ENCODE results near the gene MTMR11. TPM values are rescaled to one million over a fixed set of nuclear protein-coding genes. Genes with fewer than 3 reads are reported as not detected.

The MTMR11 gene
- total RNA-seq, 1 donor from 2014 or later, result 16.9 TPM

GRCh38 chr1:149914545-149914944 lies 22.1 kb downstream of the MTMR11 start:
- TF ChIP-seq POLR2AphosphoS5 (IDR thresholded peaks at IDR 0.05; ENCODE audit: insufficient read depth in 1 of 2, low read depth in 1 of 2) (no peak), CTCF (IDR thresholded peaks at IDR 0.05) (no peak), POLR2A (IDR thresholded peaks at IDR 0.05) (no peak)

DNA sequence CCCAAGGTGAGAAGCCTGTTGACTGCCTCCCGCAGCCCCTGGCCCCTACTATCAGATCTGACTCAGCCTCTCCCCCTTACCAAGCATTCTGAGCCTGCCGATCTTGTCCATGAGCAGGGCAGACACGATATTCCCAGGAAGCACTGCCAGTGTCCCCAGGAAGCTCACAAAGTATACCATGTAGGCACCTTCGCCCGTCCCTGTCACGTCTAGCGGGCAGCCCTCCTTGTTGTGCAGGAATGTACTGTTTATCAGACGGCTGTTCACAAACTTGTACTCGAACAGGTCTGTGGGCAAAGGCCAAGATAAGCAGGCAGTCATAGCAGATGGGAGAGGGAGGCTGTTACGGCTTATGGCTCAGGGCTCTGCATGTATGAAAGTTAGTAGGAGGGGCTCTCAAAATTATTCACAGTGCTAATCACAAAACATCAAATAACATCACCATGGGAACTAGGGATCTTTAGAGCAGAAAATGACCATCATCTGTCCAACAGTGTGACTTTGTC lies 30.1 kb downstream of the MTMR11 start:
- Histone ChIP-seq H3K4me3 (no peak overlapping the region), H3K4me1 (no peaks in the 10 kb centered on the region), H3K27me3 (no peaks in the 10 kb centered on the region), H3K9me3 (no peaks in the 10 kb centered on the region), H3K36me3 (no peaks in the 10 kb centered on the region), H3K27ac (no peak overlapping the region)
- no peak for DNase-seq (ENCODE audit: extremely low spot score in 2 of 2)
- intact Hi-C loops (cut with DNase I), result no loop called here
- TF ChIP-seq CTCF (IDR thresholded peaks at IDR 0.05), result no peak
- TF ChIP-seq POLR2A (IDR thresholded peaks at IDR 0.05), result no peak
- no peak for TF ChIP-seq POLR2AphosphoS5 (IDR thresholded peaks at IDR 0.05; ENCODE audit: insufficient read depth in 1 of 2, low read depth in 1 of 2)

More at GRCh38 chr1:149914545-149914944, 22.1 kb downstream of the MTMR11 start:
- no peaks in the 10 kb centered on the region for H3K9me3 ChIP-seq
- intact Hi-C loops (cut with DNase I), result no loop called here
- H3K4me1 ChIP-seq, result peaks cover 27% of the 10 kb centered on the region
- no peak for DNase-seq (ENCODE audit: extremely low spot score in 2 of 2)
- no peaks in the 10 kb centered on the region for H3K36me3 ChIP-seq
- no peak overlapping the region for H3K27ac ChIP-seq
- no peaks in the 10 kb centered on the region for H3K27me3 ChIP-seq
- H3K4me3 ChIP-seq, result no peak overlapping the region

DNA sequence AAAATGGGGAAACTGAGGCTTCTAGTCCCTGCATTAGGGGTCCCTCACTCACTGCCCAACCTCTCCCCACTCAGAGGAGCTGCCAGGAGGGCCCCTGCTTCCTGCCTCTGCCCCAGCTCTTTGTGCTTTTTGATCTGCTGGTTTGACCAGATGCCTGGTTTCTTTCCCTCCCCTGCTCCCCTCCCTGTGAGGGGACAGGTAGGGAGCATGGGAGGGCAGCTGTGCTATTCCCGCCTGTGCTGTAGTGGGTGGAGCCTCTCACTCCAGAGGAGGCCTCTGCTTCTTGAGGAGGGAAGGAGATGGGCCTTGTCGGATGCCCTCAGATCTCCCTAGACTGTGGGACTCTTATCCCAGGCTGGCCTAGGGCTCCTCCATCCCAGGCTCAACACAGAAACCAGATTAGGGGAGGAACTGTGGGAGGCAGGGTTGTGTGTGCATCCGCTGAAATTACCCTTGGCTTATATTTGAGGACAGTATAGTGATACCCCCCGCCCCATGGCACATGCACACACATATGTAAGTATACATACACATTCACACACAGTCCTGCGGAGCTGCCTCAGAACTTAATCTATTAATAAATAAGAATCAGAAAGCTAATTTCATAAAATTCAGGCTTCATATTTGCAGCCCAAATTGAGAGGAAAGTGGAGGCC lies 32.7 kb downstream of the MTMR11 start:
- intact Hi-C loops (cut with DNase I), result no loop called here
- no peak for TF ChIP-seq POLR2A (IDR thresholded peaks at IDR 0.05)
- TF ChIP-seq CTCF (IDR thresholded peaks at IDR 0.05), result no peak
- TF ChIP-seq POLR2AphosphoS5 (IDR thresholded peaks at IDR 0.05; ENCODE audit: insufficient read depth in 1 of 2, low read depth in 1 of 2), result no peak

GRCh38 chr1:149899460-149900284 lies 37.0 kb downstream of the MTMR11 start, which contains the start of gene BOLA1:
Gene BOLA1 (plus strand): TSS chr1:149899568. CDS start chr1:149900060, 492 bp downstream.
- Histone ChIP-seq H3K9me3 (no peaks in the 10 kb centered on the region), H3K27me3 (no peaks in the 10 kb centered on the region), H3K36me3 (no peaks in the 10 kb centered on the region), H3K4me1 (peaks cover 8% of the 10 kb centered on the region), H3K27ac (peak within 1 kb of the TSS; percentile 78), H3K4me3 (peak within 1 kb of the TSS; percentile 58 to 68)
- DNase-seq (ENCODE audit: extremely low spot score in 2 of 2), result peak in 1 of 2 donors; percentile 92
- intact Hi-C loops (cut with DNase I), result no loop called here
- TF ChIP-seq POLR2A (IDR thresholded peaks at IDR 0.05) (peak in 1 of 2 donors; percentile 89), CTCF (IDR thresholded peaks at IDR 0.05) (no peak), POLR2AphosphoS5 (IDR thresholded peaks at IDR 0.05; ENCODE audit: insufficient read depth in 1 of 2, low read depth in 1 of 2) (peak; percentile 98 to 99)

More for the DNA sequence above, 32.7 kb downstream of the MTMR11 start:
- Histone ChIP-seq H3K27ac (no peak overlapping the region), H3K9me3 (no peaks in the 10 kb centered on the region), H3K27me3 (no peaks in the 10 kb centered on the region), H3K36me3 (no peaks in the 10 kb centered on the region), H3K4me1 (peaks cover 8% of the 10 kb centered on the region), H3K4me3 (no peak overlapping the region)
- DNase-seq (ENCODE audit: extremely low spot score in 2 of 2), result no peak
